KOPT-K1 (cell line): ENCODE results near the gene LRP1B.

Source experiments
- H3K27ac ChIP-seq: fragments of 200-600 bp; sonication (generic); 2 replicates; pipeline ENCODE4 v1.5.1; 2016; ENCODE audit warnings: antibody characterized with exemption, mild to moderate bottlenecking, low read depth, low read length; ENCODE audit not compliant: poor library complexity, severe bottlenecking
- H3K36me3 ChIP-seq: fragments of 200-600 bp; sonication (generic); 2 replicates; pipeline ENCODE4 v1.5.1; 2017; ENCODE audit warnings: antibody characterized with exemption, mild to moderate bottlenecking, low read length, moderate library complexity; ENCODE audit not compliant: insufficient read depth
- H3K9me3 ChIP-seq: fragments of 200-600 bp; sonication (generic); 2 replicates; pipeline ENCODE4 v1.5.1; 2017; ENCODE audit warnings: antibody characterized with exemption, low read length, mild to moderate bottlenecking; ENCODE audit not compliant: insufficient read depth, poor library complexity, severe bottlenecking

The LRP1B gene

DNA sequence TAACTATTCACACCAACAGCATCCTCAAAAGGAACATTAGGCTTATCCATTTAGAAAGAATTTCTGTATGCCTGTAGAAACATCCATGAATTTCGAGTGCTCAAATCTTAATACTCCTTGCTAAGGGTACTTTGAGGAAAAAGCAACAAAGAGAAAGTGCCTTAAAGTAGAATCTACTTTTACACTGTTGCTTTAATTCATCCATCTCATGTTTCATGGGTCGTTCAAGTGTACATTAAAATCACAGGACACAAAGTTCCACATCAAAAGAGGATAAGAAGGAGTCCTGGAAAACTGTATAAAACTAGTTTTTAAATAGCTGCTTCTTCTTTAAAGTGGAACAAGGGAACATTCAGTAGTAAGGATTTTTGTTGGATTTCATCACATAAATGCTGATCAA, 54.5 kb downstream of the LRP1B start:
- no peak overlapping the region for H3K27ac ChIP-seq
- H3K36me3 ChIP-seq = no peaks in the 10 kb centered on the region
- no peaks in the 10 kb centered on the region for H3K9me3 ChIP-seq

- Histone ChIP-seq H3K9me3 (no peaks in the 10 kb centered on the region), H3K36me3 (no peaks in the 10 kb centered on the region), H3K27ac (no peak overlapping the region)
Observed at GRCh38 chr2:142075826-142076225, 55.0 kb downstream of the LRP1B start.

GRCh38 chr2:142069251-142069888, 61.4 kb downstream of the LRP1B start:
- Histone ChIP-seq H3K9me3 (no peaks in the 10 kb centered on the region), H3K36me3 (no peaks in the 10 kb centered on the region), H3K27ac (no peak overlapping the region)

DNA sequence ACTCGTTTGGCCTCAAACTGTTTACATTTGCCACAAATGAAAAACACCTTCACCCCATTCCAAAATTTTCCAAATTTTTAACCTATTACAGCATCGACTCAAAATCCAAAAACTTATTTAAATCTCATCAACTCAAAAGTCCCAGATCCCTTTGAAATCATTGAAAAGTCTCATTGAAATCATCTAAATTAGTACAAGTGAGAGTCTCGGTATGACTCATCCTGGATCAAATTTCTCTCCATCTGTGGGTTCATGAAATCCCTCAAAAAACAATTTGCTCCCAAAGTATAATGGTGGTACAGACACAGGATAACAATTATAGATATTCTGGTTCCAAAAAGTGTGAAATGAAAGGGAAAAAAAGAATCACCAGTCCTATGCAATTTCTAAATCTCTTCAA, 65.1 kb downstream of the LRP1B start:
- Histone ChIP-seq H3K36me3 (no peaks in the 10 kb centered on the region), H3K27ac (no peak overlapping the region), H3K9me3 (no peaks in the 10 kb centered on the region)

- no peak overlapping the region for H3K27ac ChIP-seq
- no peaks in the 10 kb centered on the region for H3K9me3 ChIP-seq
- no peaks in the 10 kb centered on the region for H3K36me3 ChIP-seq
Observed at GRCh38 chr2:142065156-142065555, 65.7 kb downstream of the LRP1B start.

DNA sequence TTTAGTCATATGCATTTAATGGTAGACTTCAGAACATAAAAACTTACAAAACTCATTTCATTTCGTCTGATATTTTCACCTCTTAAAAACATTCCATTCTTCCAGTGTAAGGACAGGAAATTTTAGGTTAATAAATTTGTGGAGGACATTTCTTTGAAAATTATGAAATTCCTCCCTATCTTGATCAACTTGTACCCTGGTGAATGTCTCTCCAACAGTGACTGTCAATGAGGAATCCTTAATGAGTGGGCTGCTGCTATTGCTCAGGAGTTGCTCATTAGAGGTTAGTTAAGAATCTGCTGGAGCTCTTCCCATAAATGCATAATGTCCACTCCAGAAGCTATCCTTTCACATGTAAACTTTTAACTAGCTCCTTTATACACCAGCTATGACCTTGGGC, 69.1 kb downstream of the LRP1B start:
- Histone ChIP-seq H3K36me3 (no peaks in the 10 kb centered on the region), H3K9me3 (no peaks in the 10 kb centered on the region), H3K27ac (no peak overlapping the region)

GRCh38 chr2:142058149-142058548, 72.7 kb downstream of the LRP1B start:
- Histone ChIP-seq H3K36me3 (no peaks in the 10 kb centered on the region), H3K9me3 (no peaks in the 10 kb centered on the region), H3K27ac (no peak overlapping the region)

DNA sequence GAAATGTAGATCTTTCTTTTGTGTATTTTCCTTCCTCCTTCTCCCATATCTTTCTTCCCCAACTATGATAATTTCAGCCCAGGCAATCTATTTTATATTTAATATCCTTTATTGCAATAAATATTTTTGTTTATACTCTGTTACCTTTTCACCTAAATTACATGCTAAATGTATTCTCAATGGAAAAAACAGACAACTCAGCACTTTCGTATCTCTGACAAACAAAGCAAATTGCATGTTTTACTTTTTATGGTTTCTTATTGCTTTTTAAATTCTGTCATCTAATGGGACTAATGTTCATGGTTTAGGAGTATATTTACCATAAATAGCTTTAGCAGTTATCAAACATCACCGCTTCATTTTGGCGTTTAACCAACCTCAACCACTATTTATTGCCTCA, 74.0 kb downstream of the LRP1B start:
- Histone ChIP-seq H3K27ac (no peak overlapping the region), H3K9me3 (no peaks in the 10 kb centered on the region), H3K36me3 (no peaks in the 10 kb centered on the region)

DNA sequence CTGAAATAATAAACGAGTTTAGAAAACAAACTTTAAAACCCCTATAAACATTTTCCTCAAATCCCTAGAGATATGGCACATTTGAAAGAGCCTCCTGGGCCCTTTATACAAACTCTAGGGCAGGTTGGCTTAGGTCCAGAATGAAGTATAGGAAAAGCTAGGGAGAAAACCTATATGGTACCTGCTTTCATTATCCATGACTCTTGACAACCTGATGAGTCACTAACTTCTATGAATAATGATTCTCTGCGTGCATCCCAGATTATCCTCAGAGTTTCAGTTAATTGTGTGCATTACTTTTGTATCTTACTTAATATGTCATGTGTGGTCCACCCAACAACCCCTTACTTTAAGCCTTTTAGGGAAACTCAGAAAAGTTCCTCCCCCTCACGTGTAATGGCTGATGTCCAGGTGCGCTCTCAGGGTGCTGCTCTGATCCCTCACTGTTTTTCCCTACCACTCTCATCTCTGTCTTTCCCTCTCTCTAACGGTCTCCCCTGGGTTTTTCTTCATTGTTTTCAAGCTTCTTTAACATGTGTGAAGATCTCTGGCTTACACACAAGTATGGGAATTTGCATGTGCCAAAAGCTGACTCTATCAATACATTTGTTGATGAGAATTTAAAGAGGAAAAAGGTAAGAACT, 78.5 kb downstream of the LRP1B start:
- no peaks in the 10 kb centered on the region for H3K36me3 ChIP-seq
- no peak overlapping the region for H3K27ac ChIP-seq
- H3K9me3 ChIP-seq = no peaks in the 10 kb centered on the region

- no peaks in the 10 kb centered on the region for H3K9me3 ChIP-seq
- no peak overlapping the region for H3K27ac ChIP-seq
- H3K36me3 ChIP-seq = no peaks in the 10 kb centered on the region
Observed at GRCh38 chr2:142048581-142048980, 82.2 kb downstream of the LRP1B start.

DNA sequence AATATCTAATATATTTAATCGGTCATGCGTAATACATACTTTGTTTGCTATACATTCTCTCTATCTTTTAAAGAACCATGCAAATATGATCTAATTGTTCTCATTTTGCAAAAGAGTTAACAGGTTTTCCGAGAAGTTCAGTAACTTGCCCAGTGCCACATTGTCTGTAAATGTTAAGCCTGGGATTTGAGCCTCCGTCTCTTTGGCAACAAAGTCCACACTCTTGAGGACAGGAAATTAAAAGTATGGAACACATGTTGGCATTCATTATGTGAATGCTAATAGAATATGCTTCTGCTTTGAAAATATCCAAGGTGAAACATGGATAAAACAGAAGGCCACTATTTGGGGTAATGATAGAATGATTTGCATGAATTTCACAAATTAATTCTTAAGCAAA, 85.2 kb downstream of the LRP1B start:
- H3K36me3 ChIP-seq = no peaks in the 10 kb centered on the region
- H3K27ac ChIP-seq = no peak overlapping the region
- H3K9me3 ChIP-seq = no peaks in the 10 kb centered on the region

DNA sequence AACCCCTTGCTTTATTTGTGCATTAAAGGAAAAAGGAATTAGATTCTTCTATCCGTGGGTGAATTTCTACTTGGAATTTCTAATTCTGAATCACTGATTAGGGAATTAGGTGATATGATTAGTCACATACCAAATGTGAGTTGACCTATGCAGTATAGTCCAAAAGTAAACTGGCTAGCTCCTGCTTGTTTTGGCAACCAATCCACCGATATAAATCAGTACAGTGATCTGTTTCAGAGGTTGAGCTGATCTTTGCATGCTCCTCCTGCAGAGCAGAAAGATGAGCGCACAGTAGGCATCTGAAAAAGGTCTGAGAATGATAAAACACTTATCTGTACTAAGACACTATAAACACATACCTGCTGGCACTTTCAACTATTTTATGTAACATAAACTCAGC, 86.6 kb downstream of the LRP1B start:
- Histone ChIP-seq H3K27ac (no peak overlapping the region), H3K36me3 (no peaks in the 10 kb centered on the region), H3K9me3 (no peaks in the 10 kb centered on the region)

GRCh38 chr2:142042536-142043199, 88.1 kb downstream of the LRP1B start:
- no peak overlapping the region for H3K27ac ChIP-seq
- no peaks in the 10 kb centered on the region for H3K9me3 ChIP-seq
- no peaks in the 10 kb centered on the region for H3K36me3 ChIP-seq

DNA sequence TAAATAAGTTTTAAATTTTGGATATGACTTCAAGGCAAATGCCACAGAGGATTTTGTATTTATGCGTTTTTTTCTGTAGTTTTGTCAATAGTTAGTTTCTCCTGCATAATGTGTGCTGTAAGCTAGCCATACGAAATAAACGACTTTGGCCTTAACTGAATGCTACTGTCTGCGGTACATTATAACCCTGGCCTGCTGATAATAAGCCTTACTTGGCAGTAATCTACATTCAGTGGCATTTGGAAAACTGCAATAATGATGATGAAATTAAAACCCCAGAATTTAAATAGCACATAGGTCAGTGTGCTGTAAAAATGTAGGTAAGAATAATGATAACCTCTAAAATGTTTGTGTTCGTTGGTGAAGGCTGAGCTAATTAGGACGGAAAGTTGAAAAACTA, 88.8 kb downstream of the LRP1B start:
- Histone ChIP-seq H3K27ac (no peak overlapping the region), H3K9me3 (no peaks in the 10 kb centered on the region), H3K36me3 (no peaks in the 10 kb centered on the region)

DNA sequence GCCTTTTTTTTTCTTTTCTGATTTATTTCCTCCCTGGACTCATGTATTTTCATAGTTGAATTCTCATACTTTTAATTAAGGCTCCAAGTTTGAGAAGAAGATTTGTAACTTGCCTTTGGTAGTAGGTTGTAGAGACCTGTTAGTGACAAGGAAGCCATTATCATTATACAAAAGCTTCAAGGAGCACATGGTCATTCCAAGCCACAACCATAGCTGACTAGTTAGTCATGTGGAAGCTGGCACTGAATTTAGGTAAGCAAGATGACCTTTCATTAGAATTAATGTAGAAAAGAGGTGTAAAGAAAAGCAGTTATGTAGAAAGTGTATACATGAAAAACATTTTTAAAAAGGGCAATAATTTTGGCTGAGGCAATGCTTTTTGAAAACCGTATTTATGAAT, 89.7 kb downstream of the LRP1B start:
- H3K9me3 ChIP-seq = no peaks in the 10 kb centered on the region
- no peak overlapping the region for H3K27ac ChIP-seq
- no peaks in the 10 kb centered on the region for H3K36me3 ChIP-seq

DNA sequence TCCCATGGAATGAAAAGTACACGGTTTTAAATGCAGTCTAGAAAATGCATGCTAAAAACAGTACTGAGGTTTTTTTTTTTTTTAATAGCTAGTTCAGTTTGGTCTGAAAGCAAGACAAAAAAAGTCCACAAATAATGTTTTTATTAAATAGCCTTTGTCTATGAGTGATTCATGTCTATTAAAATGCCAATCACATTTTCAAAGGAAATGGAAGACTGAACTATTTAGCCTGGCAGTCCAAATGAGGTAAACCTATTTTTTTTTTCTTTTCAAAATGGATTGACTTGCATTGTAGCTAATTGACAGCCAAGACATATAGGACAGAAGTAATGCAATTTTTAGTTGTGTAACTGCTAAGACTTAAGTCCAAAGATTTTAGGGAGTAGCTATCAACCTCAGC, 90.3 kb downstream of the LRP1B start:
- Histone ChIP-seq H3K9me3 (no peaks in the 10 kb centered on the region), H3K36me3 (no peaks in the 10 kb centered on the region)

More for the DNA sequence above, 90.3 kb downstream of the LRP1B start:
- no peak overlapping the region for H3K27ac ChIP-seq
